ENCODE data around the gene AHCYL2.
"Not testable (repeated sequence)": the region's sequence is repeated elsewhere in the genome, so short reads cannot be mapped to it uniquely, and the experiment has no call there.

Gene AHCYL2

GRCh38 chr7:129437190-129437589 is 212.4 kb downstream of the AHCYL2 start:
- peak overlapping the region; percentile 94 for H3K27ac ChIP-seq
- DNase-seq (ENCODE audit: low read depth, low spot score) = no peak

DNA sequence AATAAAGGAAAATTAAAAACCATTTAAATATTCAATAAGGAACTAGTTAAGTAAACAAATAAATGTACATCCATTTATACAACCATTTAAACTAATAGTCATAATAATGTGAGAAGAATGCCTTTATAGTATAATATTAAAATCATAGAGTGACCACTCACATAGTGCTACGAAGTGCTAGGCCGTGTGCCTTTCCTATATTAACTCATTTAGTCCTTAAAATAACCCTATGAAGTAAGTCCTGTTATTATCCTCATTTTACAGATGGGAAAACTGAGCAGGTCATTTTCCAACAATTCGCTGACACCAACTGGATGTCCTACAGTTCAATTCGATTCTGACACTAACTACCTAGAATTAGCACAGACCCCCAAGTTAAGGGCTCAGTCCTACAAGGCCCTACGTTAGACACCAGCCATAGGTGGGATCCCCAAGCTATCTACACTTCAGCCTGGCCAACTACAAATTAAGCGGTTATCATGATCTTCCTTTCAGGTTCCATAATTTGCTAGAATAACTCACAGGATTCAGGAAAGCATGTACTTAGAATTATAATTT is 213.5 kb downstream of the AHCYL2 start:
- DNase-seq (ENCODE audit: low read depth, low spot score) = no peak
- H3K27ac ChIP-seq = peak overlapping the region; percentile 94

GRCh38 chr7:129438839-129439651 is 214.2 kb downstream of the AHCYL2 start:
- DNase-seq (ENCODE audit: low read depth, low spot score) = peak; percentile 74
- H3K27ac ChIP-seq = peak overlapping the region; percentile 94

- H3K27ac ChIP-seq = peak overlapping the region; percentile 94
- DNase-seq (ENCODE audit: low read depth, low spot score) = no peak
These were observed 215.3 kb downstream of the AHCYL2 start for GRCh38 chr7:129439963-129440625.

DNA sequence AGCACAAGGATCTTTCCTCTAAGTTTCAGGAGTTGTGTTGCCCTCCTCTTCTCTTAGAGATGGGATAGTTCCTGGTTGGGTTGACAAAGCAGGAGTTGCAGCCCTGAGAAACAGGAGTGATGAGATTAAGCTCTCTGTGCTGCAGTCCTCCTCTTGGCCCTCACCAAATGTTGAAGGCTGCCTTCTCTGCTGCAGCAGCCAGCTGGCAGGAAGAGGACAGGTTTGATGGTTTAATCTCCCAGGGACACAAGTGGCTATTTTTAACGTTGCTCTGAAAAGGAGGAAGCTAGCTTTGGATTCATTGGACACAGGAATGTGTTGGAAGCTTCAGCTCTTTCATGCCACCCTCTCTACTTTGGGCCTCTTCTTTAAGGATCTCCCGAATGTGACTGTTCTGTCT is 218.8 kb downstream of the AHCYL2 start:
- DNase-seq (ENCODE audit: low read depth, low spot score) = no peak
- no peak overlapping the region for H3K27ac ChIP-seq

DNA sequence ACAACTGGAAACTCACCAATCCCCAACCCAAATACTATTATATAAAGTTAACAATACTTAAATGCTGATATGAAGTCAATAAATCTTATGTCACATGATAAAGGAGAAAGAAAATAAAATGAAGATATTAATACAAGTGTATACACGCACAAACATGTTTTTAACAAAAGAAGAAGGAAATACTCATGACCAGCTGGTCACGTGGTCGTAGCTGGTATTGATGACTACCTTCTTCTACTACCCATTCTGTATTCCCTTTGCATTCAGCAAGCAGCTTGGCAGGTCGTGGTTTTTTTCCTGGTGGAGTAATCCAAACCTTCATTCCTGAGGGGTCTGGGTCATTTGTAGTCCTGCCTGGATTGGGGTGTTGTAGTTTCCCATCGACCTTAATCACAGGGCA is 219.9 kb downstream of the AHCYL2 start:
- peak; percentile 16 for DNase-seq (ENCODE audit: low read depth, low spot score)
- peak overlapping the region; percentile 40 for H3K27ac ChIP-seq

- not testable (repeated sequence) for DNase-seq (ENCODE audit: low read depth, low spot score); H3K27ac ChIP-seq
These were observed 222.1 kb downstream of the AHCYL2 start for GRCh38 chr7:129446925-129447324.

- not testable (repeated sequence) for DNase-seq (ENCODE audit: low read depth, low spot score); H3K27ac ChIP-seq
These were observed 222.6 kb downstream of the AHCYL2 start for GRCh38 chr7:129447445-129447844.

DNA sequence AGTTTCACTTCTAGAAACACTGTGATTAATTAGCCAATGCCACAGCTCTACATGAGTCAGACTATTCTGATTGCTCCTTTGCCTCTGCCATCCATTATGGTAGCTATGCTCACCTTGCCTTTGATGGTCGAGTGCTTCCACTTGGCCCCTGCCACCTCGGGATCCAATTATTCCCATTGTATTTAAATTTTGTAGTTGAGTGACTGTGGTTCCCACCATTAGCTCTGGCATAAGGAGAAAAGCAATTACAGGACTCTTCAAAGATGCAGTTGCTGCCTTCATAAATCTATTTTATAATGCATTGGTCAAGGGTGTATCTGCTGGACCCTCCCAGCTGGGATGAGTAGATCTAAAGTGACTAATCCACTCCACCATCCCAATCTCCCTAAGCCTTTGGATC is 223.8 kb downstream of the AHCYL2 start:
- H3K27ac ChIP-seq; DNase-seq (ENCODE audit: low read depth, low spot score): not testable (repeated sequence)

DNA sequence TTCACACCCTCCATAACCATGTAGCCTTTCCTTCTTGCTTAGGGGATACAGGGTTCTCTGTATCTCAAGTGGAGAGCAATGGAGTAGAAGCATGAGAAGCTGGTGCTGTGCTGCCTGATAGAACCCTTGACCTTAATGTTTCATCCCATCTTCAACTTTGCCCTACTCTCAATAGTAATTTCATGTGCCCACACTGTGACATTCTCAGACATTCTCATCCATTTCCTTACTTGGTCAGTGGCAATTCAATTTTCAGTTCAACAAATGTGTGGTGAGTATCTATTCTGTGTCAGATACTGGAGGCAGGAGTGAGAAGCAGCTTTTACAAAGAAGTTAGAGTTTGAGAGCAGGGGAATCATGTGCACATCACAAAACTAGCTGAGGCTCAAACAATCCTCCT is 225.5 kb downstream of the AHCYL2 start:
- H3K27ac ChIP-seq = no peak overlapping the region
- DNase-seq (ENCODE audit: low read depth, low spot score) = no peak

DNA sequence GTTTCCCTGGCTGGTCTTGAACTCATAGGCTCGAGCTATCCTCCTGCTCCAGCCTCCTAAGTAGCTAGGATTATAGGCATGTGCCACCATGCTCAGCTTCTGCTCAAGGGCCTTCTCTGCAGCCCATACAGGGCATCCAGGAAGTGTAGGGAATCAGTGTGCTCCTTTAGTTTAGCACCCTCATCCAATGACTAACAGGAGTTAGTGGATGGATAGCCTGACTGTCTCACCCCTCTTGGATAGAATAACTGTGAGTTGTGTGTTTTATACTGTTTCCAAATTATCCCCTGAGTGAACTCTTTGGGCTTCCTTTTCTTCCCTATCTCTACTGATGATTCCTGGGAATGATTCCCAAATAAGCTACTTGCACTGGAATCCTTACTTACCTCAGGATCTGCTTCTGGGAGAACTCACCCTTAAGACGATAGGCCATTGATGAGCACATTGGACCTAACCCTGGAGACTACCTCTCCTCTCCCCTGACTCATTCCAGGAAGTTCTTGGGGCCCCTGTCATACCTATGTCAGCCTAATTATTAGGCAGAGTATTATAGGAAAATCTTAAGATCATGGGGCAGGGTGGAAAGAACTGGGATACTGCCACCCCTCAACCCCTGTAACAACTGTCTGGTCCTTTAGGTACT is 227.9 kb downstream of the AHCYL2 start:
- peak overlapping the region; percentile 55 for H3K27ac ChIP-seq
- DNase-seq (ENCODE audit: low read depth, low spot score) = no peak

- H3K27ac ChIP-seq = peak overlapping the region; percentile 55
These were observed 228.8 kb downstream of the AHCYL2 start for GRCh38 chr7:129453510-129454248.

GRCh38 chr7:129454249-129454551 is 229.4 kb downstream of the AHCYL2 start:
- DNase-seq (ENCODE audit: low read depth, low spot score) = no peak

More at GRCh38 chr7:129453510-129454248, 228.8 kb downstream of the AHCYL2 start:
- DNase-seq (ENCODE audit: low read depth, low spot score) = no peak

DNA sequence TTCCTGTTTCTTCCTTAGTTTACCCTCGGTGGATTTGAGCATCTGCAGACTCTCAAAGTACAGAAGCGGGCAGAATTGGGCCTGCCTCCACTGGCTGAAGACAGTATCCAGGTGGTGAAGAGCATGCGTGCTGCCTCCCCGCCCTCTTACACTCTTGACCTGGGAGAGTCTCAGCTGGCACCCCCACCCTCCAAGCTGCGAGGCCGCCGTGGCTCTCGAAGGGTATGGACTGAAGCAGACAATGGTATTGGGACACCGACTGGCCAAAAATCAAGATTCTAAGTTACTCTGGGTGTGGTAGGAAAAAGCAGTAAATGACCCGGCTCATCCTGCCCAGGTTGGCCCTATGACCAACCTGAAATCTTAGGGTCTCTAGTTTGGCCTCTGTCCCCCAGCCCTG is 231.6 kb downstream of the AHCYL2 start:
- no peak overlapping the region for H3K27ac ChIP-seq
- no peak for DNase-seq (ENCODE audit: low read depth, low spot score)

More at GRCh38 chr7:129454249-129454551, 229.4 kb downstream of the AHCYL2 start:
- H3K27ac ChIP-seq = peak overlapping the region; percentile 55

GRCh38 chr7:129457101-129457500 is 232.3 kb downstream of the AHCYL2 start:
- H3K27ac ChIP-seq = no peak overlapping the region
- DNase-seq (ENCODE audit: low read depth, low spot score) = no peak

- no peak for DNase-seq (ENCODE audit: low read depth, low spot score)
- no peak overlapping the region for H3K27ac ChIP-seq
These were observed 233.3 kb downstream of the AHCYL2 start for GRCh38 chr7:129458171-129458570.

DNA sequence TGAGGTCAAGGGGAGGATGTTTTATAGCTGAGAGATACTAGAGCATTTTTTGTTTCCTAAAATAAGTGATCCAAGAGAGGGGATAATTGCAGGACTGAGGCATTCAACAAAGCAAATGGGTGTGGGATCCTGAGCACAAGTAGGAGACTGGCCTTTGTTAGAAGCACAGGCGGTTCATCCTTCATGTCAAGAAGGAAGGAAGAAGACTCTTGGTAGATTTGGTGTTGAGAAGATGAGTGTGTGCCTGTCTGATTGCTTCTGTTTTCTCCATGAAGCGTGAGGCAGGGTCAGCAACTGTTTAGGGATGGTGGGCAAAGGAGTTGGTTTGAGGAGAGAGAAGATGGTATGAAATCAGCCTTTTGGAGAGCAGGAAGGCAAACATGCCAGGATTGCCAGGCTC is 237.0 kb downstream of the AHCYL2 start:
- DNase-seq (ENCODE audit: low read depth, low spot score) = no peak
- H3K27ac ChIP-seq = no peak overlapping the region

GRCh38 chr7:129462420-129462819 is 237.6 kb downstream of the AHCYL2 start:
- DNase-seq (ENCODE audit: low read depth, low spot score) = no peak
- H3K27ac ChIP-seq = no peak overlapping the region

- no peak overlapping the region for H3K27ac ChIP-seq
These were observed 239.4 kb downstream of the AHCYL2 start for GRCh38 chr7:129464194-129464593.

GRCh38 chr7:129465080-129465479 is 240.2 kb downstream of the AHCYL2 start:
- no peak for DNase-seq (ENCODE audit: low read depth, low spot score)
- H3K27ac ChIP-seq = no peak overlapping the region

More at GRCh38 chr7:129464194-129464593, 239.4 kb downstream of the AHCYL2 start:
- no peak for DNase-seq (ENCODE audit: low read depth, low spot score)
